ENCODE measurements around the gene IQCF5.
"Not testable (repeated sequence)": the region's sequence is repeated elsewhere in the genome, so short reads cannot be mapped to it uniquely, and the experiment has no call there.

IQCF5 gene

GRCh38 chr3:51875501-51875900 is at the start of gene IQCF5:
Gene IQCF5, minus strand, starts transcription at chr3:51875601. Its CDS starts 70 bp downstream, at chr3:51875531.
- DNase-seq (ENCODE audit: low read depth in 4 of 4, low spot score in 1 of 4), result no peak

- DNase-seq (ENCODE audit: low read depth in 4 of 4, low spot score in 1 of 4), result no peak
Observed at GRCh38 chr3:51921081-51921578, 45.7 kb upstream of the IQCF5 start.

GRCh38 chr3:51916418-51916817 is 41.0 kb upstream of the IQCF5 start:
- no peak for DNase-seq (ENCODE audit: low read depth in 4 of 4, low spot score in 1 of 4)

- no peak for DNase-seq (ENCODE audit: low read depth in 4 of 4, low spot score in 1 of 4)
Observed at GRCh38 chr3:51908026-51908425, 32.6 kb upstream of the IQCF5 start.

GRCh38 chr3:51904034-51904823 is 28.8 kb upstream of the IQCF5 start:
- DNase-seq (ENCODE audit: low read depth in 4 of 4, low spot score in 1 of 4), result no peak

- DNase-seq (ENCODE audit: low read depth in 4 of 4, low spot score in 1 of 4), result peak in 1 of 4 experiments; percentile 13
Observed at GRCh38 chr3:51902361-51902760, 27.0 kb upstream of the IQCF5 start.

- not testable (repeated sequence) for DNase-seq (ENCODE audit: low read depth in 4 of 4, low spot score in 1 of 4)
Observed at GRCh38 chr3:51900043-51900442, 24.6 kb upstream of the IQCF5 start.

- no peak for DNase-seq (ENCODE audit: low read depth in 4 of 4, low spot score in 1 of 4)
Observed at GRCh38 chr3:51897391-51897790, 22.0 kb upstream of the IQCF5 start.

- DNase-seq (ENCODE audit: low read depth in 4 of 4, low spot score in 1 of 4), result no peak
Observed at GRCh38 chr3:51896607-51897305, 21.4 kb upstream of the IQCF5 start.

GRCh38 chr3:51894939-51895338 is 19.5 kb upstream of the IQCF5 start:
- no peak for DNase-seq (ENCODE audit: low read depth in 4 of 4, low spot score in 1 of 4)

GRCh38 chr3:51894391-51894790 is 19.0 kb upstream of the IQCF5 start:
- DNase-seq (ENCODE audit: low read depth in 4 of 4, low spot score in 1 of 4), result no peak

- DNase-seq (ENCODE audit: low read depth in 4 of 4, low spot score in 1 of 4), result no peak
Observed at GRCh38 chr3:51891242-51892039, 16.0 kb upstream of the IQCF5 start.

- DNase-seq (ENCODE audit: low read depth in 4 of 4, low spot score in 1 of 4), result no peak
Observed at GRCh38 chr3:51888463-51889105, 13.2 kb upstream of the IQCF5 start.

GRCh38 chr3:51887620-51888019 is 12.2 kb upstream of the IQCF5 start:
- no peak for DNase-seq (ENCODE audit: low read depth in 4 of 4, low spot score in 1 of 4)

- no peak for DNase-seq (ENCODE audit: low read depth in 4 of 4, low spot score in 1 of 4)
Observed at GRCh38 chr3:51886447-51886846, 11.0 kb upstream of the IQCF5 start.

GRCh38 chr3:51879937-51880336 is 4.5 kb upstream of the IQCF5 start:
- DNase-seq (ENCODE audit: low read depth in 4 of 4, low spot score in 1 of 4), result no peak

GRCh38 chr3:51876186-51876585 is 785 bp upstream of the IQCF5 start:
- no peak for DNase-seq (ENCODE audit: low read depth in 4 of 4, low spot score in 1 of 4)

- no peak for DNase-seq (ENCODE audit: low read depth in 4 of 4, low spot score in 1 of 4)
Observed at GRCh38 chr3:51874889-51875288, 512 bp downstream of the IQCF5 start.

- DNase-seq (ENCODE audit: low read depth in 4 of 4, low spot score in 1 of 4), result no peak
Observed at GRCh38 chr3:51874411-51874810, 990 bp downstream of the IQCF5 start.

GRCh38 chr3:51873876-51874275 is 1.5 kb downstream of the IQCF5 start:
- DNase-seq (ENCODE audit: low read depth in 4 of 4, low spot score in 1 of 4), result no peak

- DNase-seq (ENCODE audit: low read depth in 4 of 4, low spot score in 1 of 4), result no peak
Observed at GRCh38 chr3:51873253-51873766, 2.1 kb downstream of the IQCF5 start.

Measured in stimulated activated CD4-positive, alpha-beta T cell treated with anti-CD3 and anti-CD28 coated beads, Interleukin-1b, Interleukin-23, amount 100 ng/mL, for 24 hours (primary cell).